Measurements from ENCODE around the gene C22orf31. TPM values are rescaled to one million over a fixed set of nuclear protein-coding genes. Genes with fewer than 3 reads are reported as not detected.

The C22orf31 gene
- total and polyA plus RNA-seq, 2 experiments from 2014 or later = 0.36 TPM; not detected in 1

DNA sequence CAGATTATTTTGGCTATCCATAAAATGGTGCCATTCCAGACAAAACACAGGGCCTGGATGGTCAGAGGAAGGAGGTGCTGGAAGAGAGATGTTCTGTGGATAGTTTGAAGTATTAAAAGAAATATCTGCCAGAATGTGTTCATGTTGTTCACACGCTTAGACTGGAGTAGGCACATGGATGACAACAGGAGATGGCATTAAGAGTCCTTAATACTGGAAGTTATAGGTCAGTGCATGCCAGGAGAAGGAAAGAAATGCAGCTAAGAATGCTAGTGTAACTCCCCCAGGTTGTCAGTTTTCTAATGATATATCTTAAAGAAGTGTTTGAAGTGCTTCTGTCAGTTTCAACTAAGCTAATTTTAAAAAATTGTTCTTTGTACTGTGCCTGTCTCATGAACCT lies 31.4 kb upstream of the C22orf31 start:
- no peaks in the 10 kb centered on the region for H3K27me3 ChIP-seq (ENCODE audit: insufficient read depth)
- H3F3A ChIP-seq (replicated peaks; ENCODE audit: low read depth) = no peaks in the 10 kb centered on the region
- Mint-ChIP-seq H3K27ac (no peak overlapping the region), H3K9me3 (no peaks in the 10 kb centered on the region), H3K4me3 (no peak overlapping the region), H3K36me3 (ENCODE audit: low read depth) (no peaks in the 10 kb centered on the region), H3K4me1 (peaks cover 18% of the 10 kb centered on the region), H3K27me3 (ENCODE audit: insufficient read depth, low read depth, poor library complexity) (peaks cover 2% of the 10 kb centered on the region)
- DNase-seq (ENCODE audit: low spot score) (no peak), ATAC-seq (no peak)
- H4K20me1 ChIP-seq (replicated peaks; ENCODE audit: insufficient read depth) = 0 out of 2 replicates have a peak, but pooled peaks cover 5% of the 10 kb centered on the region
- no peak overlapping the region for H3K4me2 ChIP-seq
- H3K36me3 ChIP-seq (ENCODE audit: insufficient read depth) = no peaks in the 10 kb centered on the region
- no peak for TF ChIP-seq POLR2AphosphoS5 (IDR thresholded peaks at IDR 0.05; ENCODE audit: low read depth)
- TF ChIP-seq EZH2phosphoT487 (IDR thresholded peaks at IDR 0.05; ENCODE audit: unreplicated experiment) = no peak
- no peak for TF ChIP-seq JUNB (IDR thresholded peaks at IDR 0.05; ENCODE audit: unreplicated experiment)
- TF ChIP-seq NANOG (IDR thresholded peaks at IDR 0.05; ENCODE audit: borderline replicate concordance) = no peak
- no peak for TF ChIP-seq CREB1 (CRISPR knock-in tag; IDR thresholded peaks at IDR 0.05; ENCODE audit: low read depth)
- TF ChIP-seq EZH2 (IDR thresholded peaks at IDR 0.05; ENCODE audit: low read depth, unreplicated experiment) = no peak
- TF ChIP-seq ZNF114 (CRISPR knock-in tag; IDR thresholded peaks at IDR 0.05) = no peak
- TF ChIP-seq, protein P1, sequence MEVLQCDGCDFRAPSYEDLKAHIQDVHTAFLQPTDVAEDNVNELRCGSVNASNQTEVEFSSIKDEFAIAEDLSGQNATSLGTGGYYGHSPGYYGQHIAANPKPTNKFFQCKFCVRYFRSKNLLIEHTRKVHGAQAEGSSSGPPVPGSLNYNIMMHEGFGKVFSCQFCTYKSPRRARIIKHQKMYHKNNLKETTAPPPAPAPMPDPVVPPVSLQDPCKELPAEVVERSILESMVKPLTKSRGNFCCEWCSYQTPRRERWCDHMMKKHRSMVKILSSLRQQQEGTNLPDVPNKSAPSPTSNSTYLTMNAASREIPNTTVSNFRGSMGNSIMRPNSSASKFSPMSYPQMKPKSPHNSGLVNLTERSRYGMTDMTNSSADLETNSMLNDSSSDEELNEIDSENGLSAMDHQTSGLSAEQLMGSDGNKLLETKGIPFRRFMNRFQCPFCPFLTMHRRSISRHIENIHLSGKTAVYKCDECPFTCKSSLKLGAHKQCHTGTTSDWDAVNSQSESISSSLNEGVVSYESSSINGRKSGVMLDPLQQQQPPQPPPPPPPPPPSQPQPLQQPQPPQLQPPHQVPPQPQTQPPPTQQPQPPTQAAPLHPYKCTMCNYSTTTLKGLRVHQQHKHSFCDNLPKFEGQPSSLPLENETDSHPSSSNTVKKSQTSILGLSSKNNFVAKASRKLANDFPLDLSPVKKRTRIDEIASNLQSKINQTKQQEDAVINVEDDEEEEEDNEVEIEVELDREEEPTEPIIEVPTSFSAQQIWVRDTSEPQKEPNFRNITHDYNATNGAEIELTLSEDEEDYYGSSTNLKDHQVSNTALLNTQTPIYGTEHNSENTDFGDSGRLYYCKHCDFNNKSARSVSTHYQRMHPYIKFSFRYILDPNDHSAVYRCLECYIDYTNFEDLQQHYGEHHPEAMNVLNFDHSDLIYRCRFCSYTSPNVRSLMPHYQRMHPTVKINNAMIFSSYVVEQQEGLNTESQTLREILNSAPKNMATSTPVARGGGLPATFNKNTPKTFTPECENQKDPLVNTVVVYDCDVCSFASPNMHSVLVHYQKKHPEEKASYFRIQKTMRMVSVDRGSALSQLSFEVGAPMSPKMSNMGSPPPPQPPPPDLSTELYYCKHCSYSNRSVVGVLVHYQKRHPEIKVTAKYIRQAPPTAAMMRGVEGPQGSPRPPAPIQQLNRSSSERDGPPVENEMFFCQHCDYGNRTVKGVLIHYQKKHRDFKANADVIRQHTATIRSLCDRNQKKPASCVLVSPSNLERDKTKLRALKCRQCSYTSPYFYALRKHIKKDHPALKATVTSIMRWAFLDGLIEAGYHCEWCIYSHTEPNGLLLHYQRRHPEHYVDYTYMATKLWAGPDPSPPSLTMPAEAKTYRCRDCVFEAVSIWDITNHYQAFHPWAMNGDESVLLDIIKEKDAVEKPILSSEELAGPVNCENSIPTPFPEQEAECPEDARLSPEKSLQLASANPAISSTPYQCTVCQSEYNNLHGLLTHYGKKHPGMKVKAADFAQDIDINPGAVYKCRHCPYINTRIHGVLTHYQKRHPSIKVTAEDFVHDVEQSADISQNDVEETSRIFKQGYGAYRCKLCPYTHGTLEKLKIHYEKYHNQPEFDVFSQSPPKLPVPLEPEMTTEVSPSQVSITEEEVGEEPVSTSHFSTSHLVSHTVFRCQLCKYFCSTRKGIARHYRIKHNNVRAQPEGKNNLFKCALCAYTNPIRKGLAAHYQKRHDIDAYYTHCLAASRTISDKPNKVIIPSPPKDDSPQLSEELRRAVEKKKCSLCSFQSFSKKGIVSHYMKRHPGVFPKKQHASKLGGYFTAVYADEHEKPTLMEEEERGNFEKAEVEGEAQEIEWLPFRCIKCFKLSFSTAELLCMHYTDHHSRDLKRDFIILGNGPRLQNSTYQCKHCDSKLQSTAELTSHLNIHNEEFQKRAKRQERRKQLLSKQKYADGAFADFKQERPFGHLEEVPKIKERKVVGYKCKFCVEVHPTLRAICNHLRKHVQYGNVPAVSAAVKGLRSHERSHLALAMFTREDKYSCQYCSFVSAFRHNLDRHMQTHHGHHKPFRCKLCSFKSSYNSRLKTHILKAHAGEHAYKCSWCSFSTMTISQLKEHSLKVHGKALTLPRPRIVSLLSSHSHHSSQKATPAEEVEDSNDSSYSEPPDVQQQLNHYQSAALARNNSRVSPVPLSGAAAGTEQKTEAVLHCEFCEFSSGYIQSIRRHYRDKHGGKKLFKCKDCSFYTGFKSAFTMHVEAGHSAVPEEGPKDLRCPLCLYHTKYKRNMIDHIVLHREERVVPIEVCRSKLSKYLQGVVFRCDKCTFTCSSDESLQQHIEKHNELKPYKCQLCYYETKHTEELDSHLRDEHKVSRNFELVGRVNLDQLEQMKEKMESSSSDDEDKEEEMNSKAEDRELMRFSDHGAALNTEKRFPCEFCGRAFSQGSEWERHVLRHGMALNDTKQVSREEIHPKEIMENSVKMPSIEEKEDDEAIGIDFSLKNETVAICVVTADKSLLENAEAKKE (CRISPR knock-in tag; IDR thresholded peaks at IDR 0.05) = no peak
- TF ChIP-seq, protein P2, sequence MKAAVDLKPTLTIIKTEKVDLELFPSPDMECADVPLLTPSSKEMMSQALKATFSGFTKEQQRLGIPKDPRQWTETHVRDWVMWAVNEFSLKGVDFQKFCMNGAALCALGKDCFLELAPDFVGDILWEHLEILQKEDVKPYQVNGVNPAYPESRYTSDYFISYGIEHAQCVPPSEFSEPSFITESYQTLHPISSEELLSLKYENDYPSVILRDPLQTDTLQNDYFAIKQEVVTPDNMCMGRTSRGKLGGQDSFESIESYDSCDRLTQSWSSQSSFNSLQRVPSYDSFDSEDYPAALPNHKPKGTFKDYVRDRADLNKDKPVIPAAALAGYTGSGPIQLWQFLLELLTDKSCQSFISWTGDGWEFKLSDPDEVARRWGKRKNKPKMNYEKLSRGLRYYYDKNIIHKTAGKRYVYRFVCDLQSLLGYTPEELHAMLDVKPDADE (IDR thresholded peaks at IDR 0.05) = no peak
- TF ChIP-seq CTCF (conservative IDR thresholded peaks at IDR 0.05; ENCODE audit: low read depth in 2 of 2) = no peak
- TF ChIP-seq ZNF331 (CRISPR knock-in tag; IDR thresholded peaks at IDR 0.05; ENCODE audit: low read depth) = no peak
- no peak for TF ChIP-seq STAT1 (IDR thresholded peaks at IDR 0.05; ENCODE audit: unreplicated experiment)
- TF ChIP-seq, protein P3, sequence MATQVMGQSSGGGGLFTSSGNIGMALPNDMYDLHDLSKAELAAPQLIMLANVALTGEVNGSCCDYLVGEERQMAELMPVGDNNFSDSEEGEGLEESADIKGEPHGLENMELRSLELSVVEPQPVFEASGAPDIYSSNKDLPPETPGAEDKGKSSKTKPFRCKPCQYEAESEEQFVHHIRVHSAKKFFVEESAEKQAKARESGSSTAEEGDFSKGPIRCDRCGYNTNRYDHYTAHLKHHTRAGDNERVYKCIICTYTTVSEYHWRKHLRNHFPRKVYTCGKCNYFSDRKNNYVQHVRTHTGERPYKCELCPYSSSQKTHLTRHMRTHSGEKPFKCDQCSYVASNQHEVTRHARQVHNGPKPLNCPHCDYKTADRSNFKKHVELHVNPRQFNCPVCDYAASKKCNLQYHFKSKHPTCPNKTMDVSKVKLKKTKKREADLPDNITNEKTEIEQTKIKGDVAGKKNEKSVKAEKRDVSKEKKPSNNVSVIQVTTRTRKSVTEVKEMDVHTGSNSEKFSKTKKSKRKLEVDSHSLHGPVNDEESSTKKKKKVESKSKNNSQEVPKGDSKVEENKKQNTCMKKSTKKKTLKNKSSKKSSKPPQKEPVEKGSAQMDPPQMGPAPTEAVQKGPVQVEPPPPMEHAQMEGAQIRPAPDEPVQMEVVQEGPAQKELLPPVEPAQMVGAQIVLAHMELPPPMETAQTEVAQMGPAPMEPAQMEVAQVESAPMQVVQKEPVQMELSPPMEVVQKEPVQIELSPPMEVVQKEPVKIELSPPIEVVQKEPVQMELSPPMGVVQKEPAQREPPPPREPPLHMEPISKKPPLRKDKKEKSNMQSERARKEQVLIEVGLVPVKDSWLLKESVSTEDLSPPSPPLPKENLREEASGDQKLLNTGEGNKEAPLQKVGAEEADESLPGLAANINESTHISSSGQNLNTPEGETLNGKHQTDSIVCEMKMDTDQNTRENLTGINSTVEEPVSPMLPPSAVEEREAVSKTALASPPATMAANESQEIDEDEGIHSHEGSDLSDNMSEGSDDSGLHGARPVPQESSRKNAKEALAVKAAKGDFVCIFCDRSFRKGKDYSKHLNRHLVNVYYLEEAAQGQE (IDR thresholded peaks at IDR 0.05; ENCODE audit: unreplicated experiment) = no peak
- no peak overlapping the region for H2AFZ ChIP-seq
- H3K9me2 ChIP-seq (ENCODE audit: insufficient read depth) = no peaks in the 10 kb centered on the region
- H3K4me3 ChIP-seq = no peak overlapping the region
- no peaks in the 10 kb centered on the region for H3K79me2 ChIP-seq (replicated peaks; ENCODE audit: insufficient read depth)
- peaks cover 17% of the 10 kb centered on the region for H3K4me1 ChIP-seq (ENCODE audit: insufficient read depth)
- H3K27ac ChIP-seq (ENCODE audit: low read depth) = no peak overlapping the region
